ENCODE measurements around the gene DRAXIN.

Gene DRAXIN

DNA sequence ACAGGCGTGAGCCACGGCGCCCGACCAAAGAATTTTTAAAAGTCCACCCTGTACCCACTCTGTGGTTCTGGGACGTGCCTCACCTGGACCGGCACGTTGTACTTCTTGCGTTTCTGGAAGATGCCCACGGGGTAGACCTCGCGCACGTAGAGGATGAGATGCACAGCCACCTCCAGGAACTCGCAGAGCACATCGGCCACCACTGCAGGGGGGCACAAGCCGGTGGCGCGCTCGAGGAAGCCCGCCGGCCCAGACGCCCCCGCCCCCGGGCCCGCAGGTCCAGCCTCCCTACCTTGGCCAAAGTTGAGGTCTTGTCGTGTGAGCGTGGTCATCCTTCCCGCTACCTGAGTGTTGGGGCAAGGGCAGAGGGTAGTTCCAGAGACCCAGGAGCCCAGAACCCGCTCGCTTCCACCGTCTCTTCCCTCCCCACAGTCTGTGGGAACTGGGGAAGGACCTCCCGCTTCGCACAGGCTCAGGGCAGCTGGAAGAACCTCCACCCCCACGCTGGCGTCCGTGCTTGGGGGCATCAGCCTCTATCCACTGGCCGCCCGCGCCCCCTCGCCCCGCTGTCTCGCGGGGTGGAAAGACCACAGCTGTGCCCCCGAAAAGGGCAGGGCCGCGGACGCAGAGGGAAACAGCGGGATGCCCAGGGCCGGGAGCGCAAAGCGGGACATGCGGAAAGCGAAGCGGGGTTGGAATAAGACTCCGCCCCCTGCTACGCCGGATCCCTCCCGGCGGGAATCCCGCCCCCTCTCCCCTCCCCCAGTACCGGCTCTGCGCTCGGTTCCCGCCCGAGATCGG, 11.0 kb upstream of the DRAXIN start:
- TF ChIP-seq, protein P1, sequence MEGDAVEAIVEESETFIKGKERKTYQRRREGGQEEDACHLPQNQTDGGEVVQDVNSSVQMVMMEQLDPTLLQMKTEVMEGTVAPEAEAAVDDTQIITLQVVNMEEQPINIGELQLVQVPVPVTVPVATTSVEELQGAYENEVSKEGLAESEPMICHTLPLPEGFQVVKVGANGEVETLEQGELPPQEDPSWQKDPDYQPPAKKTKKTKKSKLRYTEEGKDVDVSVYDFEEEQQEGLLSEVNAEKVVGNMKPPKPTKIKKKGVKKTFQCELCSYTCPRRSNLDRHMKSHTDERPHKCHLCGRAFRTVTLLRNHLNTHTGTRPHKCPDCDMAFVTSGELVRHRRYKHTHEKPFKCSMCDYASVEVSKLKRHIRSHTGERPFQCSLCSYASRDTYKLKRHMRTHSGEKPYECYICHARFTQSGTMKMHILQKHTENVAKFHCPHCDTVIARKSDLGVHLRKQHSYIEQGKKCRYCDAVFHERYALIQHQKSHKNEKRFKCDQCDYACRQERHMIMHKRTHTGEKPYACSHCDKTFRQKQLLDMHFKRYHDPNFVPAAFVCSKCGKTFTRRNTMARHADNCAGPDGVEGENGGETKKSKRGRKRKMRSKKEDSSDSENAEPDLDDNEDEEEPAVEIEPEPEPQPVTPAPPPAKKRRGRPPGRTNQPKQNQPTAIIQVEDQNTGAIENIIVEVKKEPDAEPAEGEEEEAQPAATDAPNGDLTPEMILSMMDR (IDR thresholded peaks at IDR 0.05; ENCODE audit: low read depth, low read length) = no peak
- peak overlapping the region; percentile 91 for H3K4me3 ChIP-seq (ENCODE audit: low read depth, low read length)

DNA sequence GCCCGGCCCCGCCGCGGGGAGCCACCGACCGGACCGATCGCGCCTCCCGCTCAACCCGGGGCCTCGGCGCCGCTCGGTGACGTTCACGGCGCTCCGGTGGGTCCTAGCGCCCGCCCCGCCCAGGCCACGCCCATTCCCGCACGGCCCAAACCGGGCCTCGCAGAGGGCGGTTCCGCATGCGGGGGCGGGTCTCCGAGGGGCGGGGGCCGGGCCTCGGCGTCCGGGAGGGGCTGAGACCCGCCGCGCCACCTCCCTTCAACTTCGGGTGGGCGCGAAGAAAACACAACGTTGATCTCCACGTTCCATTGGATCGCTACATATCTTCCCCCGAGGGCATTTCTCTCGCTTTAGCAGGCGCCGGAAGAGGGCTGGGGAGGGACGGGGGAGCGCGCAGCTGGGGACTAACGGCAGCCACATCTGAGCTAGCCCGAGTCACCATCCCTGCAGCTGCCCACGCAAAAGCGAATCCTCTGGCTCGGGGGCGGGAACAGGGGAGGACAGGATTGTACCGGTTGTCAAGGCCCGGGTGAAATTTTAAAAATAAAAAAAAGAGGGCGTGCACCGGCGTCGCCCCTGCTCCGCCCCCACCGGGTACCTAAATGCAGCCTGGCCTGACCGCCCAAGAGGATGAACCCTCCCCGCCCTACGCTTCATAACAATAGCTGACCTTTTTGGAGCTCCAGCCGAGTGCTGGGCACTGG, 10.3 kb upstream of the DRAXIN start, which contains the start of gene MAD2L2:
Gene MAD2L2, minus strand, starts transcription at position 78 of the 701 bp plus-strand sequence. CDS start 547 bp downstream, outside the sequence.
- H3K4me3 ChIP-seq (ENCODE audit: low read depth, low read length) = peak within 1 kb of the TSS; percentile 91
- TF ChIP-seq, protein P1 (IDR thresholded peaks at IDR 0.05; ENCODE audit: low read depth, low read length) = no peak

DNA sequence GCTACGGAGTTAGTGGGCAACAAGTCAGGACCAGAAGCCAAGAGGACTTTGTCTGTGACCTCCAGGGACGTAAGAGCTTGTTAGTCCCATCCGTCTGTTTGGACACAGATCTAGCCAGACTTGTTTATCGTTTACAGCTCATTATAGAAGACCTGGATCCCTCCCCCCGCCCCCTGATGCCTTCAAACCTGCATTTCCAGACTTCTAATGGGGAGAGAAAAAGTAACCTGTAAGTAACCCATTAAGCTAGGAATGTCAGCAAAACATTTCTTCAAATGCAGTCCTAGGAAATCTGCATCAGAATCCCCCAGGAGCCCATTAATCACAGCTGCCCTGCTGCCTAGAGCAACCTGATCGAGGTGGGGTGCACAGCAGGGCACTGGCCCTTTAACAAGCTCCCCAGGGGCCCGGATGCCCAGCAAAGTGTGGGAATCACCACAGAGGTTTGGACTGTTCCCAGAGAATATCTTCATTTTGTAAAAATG, 9.2 kb upstream of the DRAXIN start:
- no peak overlapping the region for H3K4me3 ChIP-seq (ENCODE audit: low read depth, low read length)
- TF ChIP-seq, protein P1 (IDR thresholded peaks at IDR 0.05; ENCODE audit: low read depth, low read length) = no peak

DNA sequence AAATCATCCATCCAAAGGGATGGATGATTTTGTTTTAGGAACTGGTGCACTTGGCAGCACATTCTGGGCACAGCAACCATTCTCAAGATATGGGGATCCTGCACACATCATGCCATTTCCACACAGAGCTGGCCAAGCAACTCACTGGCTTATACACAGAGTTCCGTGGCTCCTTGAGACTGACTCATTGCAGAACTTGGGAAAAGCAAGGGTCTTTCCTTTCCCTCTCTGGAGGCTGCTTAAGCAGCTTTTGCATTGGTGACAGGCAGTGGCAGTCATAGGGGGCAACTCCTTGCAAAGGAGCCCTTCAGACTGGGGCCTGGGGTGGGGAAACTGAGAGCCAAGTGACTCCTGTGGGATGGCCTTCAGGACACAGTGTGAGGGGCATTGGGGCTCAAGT, 8.7 kb upstream of the DRAXIN start:
- TF ChIP-seq, protein P1 (IDR thresholded peaks at IDR 0.05; ENCODE audit: low read depth, low read length) = no peak
- no peak overlapping the region for H3K4me3 ChIP-seq (ENCODE audit: low read depth, low read length)

DNA sequence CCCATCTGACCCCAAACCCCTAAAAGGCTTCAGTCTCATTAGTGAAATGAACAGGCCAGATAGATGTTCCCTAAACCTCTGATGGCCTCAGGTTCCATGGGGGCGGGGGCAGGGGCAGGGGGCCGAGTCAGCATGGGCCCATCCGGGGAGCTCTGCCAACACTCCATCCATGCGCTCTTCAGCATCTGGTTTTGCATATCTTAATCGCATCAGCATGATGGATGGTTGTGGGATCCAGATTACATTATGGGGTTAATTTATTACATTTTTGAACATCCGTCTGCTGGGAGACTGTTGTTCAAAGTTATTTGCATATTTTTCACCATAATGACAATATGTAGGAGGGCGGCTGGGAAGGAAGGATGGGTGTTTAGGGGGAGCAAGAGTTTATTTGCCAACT, 7.4 kb upstream of the DRAXIN start:
- TF ChIP-seq, protein P1 (IDR thresholded peaks at IDR 0.05; ENCODE audit: low read depth, low read length) = no peak
- no peak overlapping the region for H3K4me3 ChIP-seq (ENCODE audit: low read depth, low read length)

DNA sequence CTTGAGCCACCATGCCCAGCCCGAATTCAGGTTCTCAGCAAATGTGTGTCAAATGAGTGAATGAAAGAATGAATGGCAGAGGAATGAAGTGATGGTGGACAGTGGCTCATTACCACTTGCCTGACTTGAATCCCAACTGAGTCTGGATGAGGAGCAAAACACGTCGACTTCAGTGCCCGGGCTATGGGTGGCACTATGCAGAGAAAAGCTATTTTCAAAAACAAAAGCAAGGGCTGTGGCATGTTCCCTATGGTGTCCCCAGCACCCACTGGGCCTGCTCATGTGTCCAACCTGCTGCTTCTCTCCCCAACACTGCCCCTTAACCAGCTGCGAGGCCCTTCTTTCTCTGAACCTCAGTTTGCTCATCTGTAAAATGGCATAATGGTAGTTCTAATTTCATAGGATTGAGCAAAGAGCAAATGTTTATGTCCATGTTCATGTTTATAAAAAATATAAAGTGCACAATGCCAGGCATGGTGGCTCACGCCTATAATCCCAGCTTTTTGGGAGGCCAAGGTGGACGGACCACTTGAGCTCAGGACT, 6.2 kb upstream of the DRAXIN start:
- TF ChIP-seq, protein P1 (IDR thresholded peaks at IDR 0.05; ENCODE audit: low read depth, low read length) = no peak
- H3K4me3 ChIP-seq (ENCODE audit: low read depth, low read length) = no peak overlapping the region
